GM21576 (cell line): ENCODE measurements around the gene LCE2B.
"Not testable (repeated sequence)": the region's sequence is repeated elsewhere in the genome, so short reads cannot be mapped to it uniquely, and the experiment has no call there.

ENCODE experiments used
- ATAC-seq: cut with Tn5 transposase; IDR thresholded peaks from one replicate; pipeline ENCODE4 v1.9.1; 2021; ENCODE audit warnings: mild to moderate bottlenecking, moderate library complexity; ENCODE audit not compliant: unreplicated experiment

LCE2B gene

GRCh38 chr1:152685823-152686222 lies at the start of gene LCE2B:
Gene LCE2B, plus strand, starts transcription at chr1:152686123. Its CDS starts 721 bp downstream, at chr1:152686844.
- ATAC-seq: not testable (repeated sequence)

- no peak for ATAC-seq
Measured at GRCh38 chr1:152640351-152640750, 45.6 kb upstream of the LCE2B start.

- no peak for ATAC-seq
Measured at GRCh38 chr1:152643945-152644344, 42.0 kb upstream of the LCE2B start.

- ATAC-seq: no peak
Measured at GRCh38 chr1:152645146-152645545, 40.8 kb upstream of the LCE2B start.

GRCh38 chr1:152646656-152647055 lies 39.3 kb upstream of the LCE2B start:
- ATAC-seq: no peak

- no peak for ATAC-seq
Measured at GRCh38 chr1:152654110-152654509, 31.8 kb upstream of the LCE2B start.

GRCh38 chr1:152656459-152656858 lies 29.5 kb upstream of the LCE2B start:
- ATAC-seq: no peak

GRCh38 chr1:152657677-152658076 lies 28.2 kb upstream of the LCE2B start:
- no peak for ATAC-seq

- no peak for ATAC-seq
Measured at GRCh38 chr1:152658649-152659048, 27.3 kb upstream of the LCE2B start.

- ATAC-seq: no peak
Measured at GRCh38 chr1:152663098-152663497, 22.8 kb upstream of the LCE2B start, which contains the start of gene LCE2D. Gene LCE2D, plus strand, starts transcription at chr1:152663380. Its CDS starts 726 bp downstream, at chr1:152664106.

GRCh38 chr1:152666171-152666570 lies 19.8 kb upstream of the LCE2B start:
- not testable (repeated sequence) for ATAC-seq

- no peak for ATAC-seq
Measured at GRCh38 chr1:152667648-152668047, 18.3 kb upstream of the LCE2B start.

GRCh38 chr1:152673016-152673415 lies 12.9 kb upstream of the LCE2B start:
- ATAC-seq: no peak

GRCh38 chr1:152674983-152675382 lies 10.9 kb upstream of the LCE2B start, which contains the start of gene LCE2C:
Gene LCE2C, plus strand, starts transcription at chr1:152675279. Its CDS starts 737 bp downstream, at chr1:152676016.
- ATAC-seq: not testable (repeated sequence)

GRCh38 chr1:152679459-152679858 lies 6.5 kb upstream of the LCE2B start:
- no peak for ATAC-seq

- ATAC-seq: no peak
Measured at GRCh38 chr1:152681616-152682015, 4.3 kb upstream of the LCE2B start.

- ATAC-seq: no peak
Measured at GRCh38 chr1:152683846-152684245, 2.1 kb upstream of the LCE2B start.

GRCh38 chr1:152697701-152698600 lies 12.0 kb downstream of the LCE2B start, which contains the start of gene LCE2A:
Gene LCE2A, plus strand, starts transcription at chr1:152698345. Its CDS starts 557 bp downstream, at chr1:152698902.
- ATAC-seq: no peak

GRCh38 chr1:152699746-152700145 lies 13.8 kb downstream of the LCE2B start:
- no peak for ATAC-seq

- ATAC-seq: no peak
Measured at GRCh38 chr1:152707860-152708259, 21.9 kb downstream of the LCE2B start, which contains the start of gene LCE4A. Gene LCE4A, plus strand, starts transcription at chr1:152708160. Its CDS starts 916 bp downstream, at chr1:152709076.

- no peak for ATAC-seq
Measured at GRCh38 chr1:152718238-152718637, 32.3 kb downstream of the LCE2B start.

GRCh38 chr1:152725261-152725660 lies 39.3 kb downstream of the LCE2B start:
- ATAC-seq: no peak
